Measurements from ENCODE around the gene KLK7.

- TF ChIP-seq, protein P1, sequence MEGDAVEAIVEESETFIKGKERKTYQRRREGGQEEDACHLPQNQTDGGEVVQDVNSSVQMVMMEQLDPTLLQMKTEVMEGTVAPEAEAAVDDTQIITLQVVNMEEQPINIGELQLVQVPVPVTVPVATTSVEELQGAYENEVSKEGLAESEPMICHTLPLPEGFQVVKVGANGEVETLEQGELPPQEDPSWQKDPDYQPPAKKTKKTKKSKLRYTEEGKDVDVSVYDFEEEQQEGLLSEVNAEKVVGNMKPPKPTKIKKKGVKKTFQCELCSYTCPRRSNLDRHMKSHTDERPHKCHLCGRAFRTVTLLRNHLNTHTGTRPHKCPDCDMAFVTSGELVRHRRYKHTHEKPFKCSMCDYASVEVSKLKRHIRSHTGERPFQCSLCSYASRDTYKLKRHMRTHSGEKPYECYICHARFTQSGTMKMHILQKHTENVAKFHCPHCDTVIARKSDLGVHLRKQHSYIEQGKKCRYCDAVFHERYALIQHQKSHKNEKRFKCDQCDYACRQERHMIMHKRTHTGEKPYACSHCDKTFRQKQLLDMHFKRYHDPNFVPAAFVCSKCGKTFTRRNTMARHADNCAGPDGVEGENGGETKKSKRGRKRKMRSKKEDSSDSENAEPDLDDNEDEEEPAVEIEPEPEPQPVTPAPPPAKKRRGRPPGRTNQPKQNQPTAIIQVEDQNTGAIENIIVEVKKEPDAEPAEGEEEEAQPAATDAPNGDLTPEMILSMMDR (IDR thresholded peaks at IDR 0.05): no peak
- no peak for TF ChIP-seq POLR2A (IDR thresholded peaks at IDR 0.05)
Measured at GRCh38 chr19:50992666-50993035, 8.9 kb upstream of the KLK7 start.
